SIG-M5 (cell line): ENCODE results near the gene TBC1D9.

Experiments
- DNase-seq: peaks from one replicate; lab custom pipeline; 2025; lab: John Stamatoyannopoulos, UW

The TBC1D9 gene

GRCh38 chr4:140617499-140618248 lies 138.5 kb downstream of the TBC1D9 start:
- no peak for DNase-seq

DNA sequence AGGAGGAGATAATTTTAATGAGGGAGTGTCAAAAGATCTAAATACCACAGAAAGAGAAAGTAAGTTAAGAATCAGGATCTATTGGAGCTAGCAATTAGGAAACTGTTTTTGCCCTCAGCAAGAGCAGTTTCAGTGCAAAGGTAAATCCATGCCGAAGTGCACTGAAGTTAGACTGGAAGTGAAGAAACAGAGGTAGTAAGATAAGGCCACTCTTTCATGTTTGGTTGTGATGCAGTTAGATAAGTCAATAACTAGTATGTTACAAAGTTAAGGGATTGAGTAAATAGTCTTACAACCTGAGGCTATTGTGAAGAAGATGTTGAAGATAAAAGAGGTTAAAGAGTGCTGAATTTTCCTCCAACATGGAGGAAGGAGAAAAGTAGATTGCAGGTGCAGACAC lies 140.7 kb downstream of the TBC1D9 start:
- DNase-seq = no peak

DNA sequence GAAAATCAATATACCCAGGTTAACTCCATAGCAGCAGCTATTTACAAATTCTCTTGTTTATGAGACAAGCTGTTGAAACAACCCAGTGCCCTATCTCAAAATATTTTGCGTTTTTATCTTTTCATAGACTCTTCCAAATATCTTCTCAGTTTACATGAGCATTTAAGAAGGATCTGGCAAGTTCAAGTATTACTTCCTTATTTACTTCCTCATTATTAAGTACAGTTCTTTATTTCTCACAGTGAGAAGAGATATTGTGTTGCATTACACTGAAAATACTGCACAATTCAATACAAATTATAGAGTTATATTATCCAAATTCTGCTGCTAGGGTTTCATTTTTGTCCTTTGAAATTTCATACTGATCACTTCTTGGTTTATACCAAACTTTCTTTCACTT lies 143.8 kb downstream of the TBC1D9 start:
- DNase-seq = no peak

- no peak for DNase-seq
Measured at GRCh38 chr4:140611854-140612253, 144.3 kb downstream of the TBC1D9 start.

DNA sequence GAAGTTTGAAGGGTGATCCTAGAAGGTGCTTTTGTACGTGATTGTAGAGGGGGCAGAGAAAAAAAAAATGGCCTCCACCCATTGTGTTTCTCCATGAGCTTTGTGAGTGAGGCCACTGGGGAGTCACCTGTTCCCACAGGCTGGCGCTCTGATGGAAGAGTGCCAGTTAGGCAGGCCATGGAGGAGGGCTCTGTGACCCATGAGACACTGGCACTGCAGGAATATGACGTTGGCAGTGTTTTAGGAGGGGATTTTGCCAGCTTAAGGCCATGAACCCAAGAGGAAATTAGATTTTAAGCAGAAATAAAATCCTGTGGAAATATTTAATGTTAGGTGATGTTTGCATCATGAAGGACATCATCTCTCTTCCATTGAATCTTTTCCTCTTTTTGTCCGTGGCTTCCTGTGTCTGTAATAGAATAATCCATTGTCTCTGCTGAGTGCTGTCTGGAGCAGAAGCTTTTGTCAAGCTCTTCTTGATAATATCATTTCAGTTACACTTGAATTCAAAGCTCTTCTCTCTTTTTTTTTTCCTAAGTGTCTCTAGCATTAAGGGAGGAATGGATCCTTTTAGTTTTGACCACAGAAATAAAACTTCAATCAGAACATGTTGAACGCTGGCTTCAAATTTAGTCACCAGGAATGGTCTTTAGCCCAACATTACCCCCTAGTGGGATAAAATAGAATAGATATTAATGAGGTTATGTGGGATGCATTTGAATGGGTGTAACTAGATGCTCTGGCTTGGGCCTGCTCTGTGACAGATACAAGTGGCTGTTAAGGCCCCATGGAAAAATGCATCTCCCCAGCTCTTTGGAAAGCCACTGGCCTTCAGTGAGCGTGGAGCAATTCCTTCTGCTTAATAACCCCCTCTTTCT lies 146.4 kb downstream of the TBC1D9 start:
- DNase-seq = no peak

- DNase-seq = no peak
Measured at GRCh38 chr4:140607852-140608251, 148.3 kb downstream of the TBC1D9 start.

GRCh38 chr4:140604544-140604943 lies 151.6 kb downstream of the TBC1D9 start:
- DNase-seq = no peak

- no peak for DNase-seq
Measured at GRCh38 chr4:140603286-140603685, 152.9 kb downstream of the TBC1D9 start.

- DNase-seq = no peak
Measured at GRCh38 chr4:140602714-140603113, 153.5 kb downstream of the TBC1D9 start.

GRCh38 chr4:140600408-140600807 lies 155.8 kb downstream of the TBC1D9 start:
- no peak for DNase-seq

DNA sequence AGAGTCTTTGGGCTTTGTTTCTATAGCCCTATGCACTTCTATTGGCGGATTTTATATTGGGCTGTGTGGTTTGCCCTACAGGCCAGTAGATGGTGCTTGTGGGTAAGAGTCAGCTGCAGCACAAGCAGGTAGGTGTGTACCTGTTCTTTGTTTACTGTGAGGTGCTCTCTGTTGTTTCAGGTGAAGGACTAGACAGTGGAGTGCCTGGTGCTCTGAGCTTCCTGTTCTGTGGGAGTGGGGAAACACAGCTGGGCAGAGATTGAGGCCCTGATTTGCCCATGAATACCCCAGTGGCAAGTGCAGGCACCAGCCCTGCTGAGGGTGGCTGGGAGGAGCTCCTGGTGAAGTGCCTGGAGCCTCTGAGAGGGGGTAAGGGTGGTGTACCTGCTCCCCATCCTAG lies 161.1 kb downstream of the TBC1D9 start:
- no peak for DNase-seq

- no peak for DNase-seq
Measured at GRCh38 chr4:140584439-140584838, 171.7 kb downstream of the TBC1D9 start.

DNA sequence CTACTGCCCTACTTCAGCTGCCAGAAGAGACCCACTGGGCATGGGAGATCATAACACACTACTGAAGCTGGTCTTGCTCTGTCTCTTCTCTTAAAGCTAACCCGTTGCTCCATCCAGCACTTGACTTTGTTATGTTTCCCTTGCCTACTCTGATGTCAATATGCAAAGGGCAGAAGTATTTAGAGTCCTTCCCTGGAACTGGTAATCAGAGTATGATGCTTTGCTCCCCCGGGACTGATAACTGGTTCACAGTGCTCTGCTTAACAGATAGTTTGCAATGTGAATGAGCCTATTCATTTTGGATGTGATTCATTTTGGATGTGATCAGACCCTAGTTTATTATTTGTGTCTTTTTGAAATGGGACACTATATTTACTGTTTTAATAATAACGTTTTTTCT lies 175.1 kb downstream of the TBC1D9 start:
- no peak for DNase-seq

DNA sequence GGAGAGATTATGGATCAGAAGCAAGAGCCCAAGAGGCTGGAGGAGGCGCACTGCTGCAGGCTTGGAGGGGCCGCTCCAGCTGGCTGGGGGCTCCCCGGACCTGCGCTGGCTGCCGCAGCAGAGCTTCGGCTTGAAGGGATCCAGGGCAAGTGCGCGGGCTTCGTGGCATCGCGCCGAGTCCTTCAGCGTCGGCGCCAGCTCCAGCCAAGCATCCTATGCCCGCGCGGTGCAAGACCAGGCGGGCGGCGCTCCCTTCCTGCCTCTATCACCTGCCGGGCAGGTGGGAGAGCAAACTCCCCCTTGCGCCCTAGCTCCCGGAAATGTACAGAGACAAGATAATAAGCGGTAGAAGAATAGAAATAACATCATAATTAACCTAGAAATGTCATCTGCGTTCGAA lies 176.9 kb downstream of the TBC1D9 start:
- no peak for DNase-seq

DNA sequence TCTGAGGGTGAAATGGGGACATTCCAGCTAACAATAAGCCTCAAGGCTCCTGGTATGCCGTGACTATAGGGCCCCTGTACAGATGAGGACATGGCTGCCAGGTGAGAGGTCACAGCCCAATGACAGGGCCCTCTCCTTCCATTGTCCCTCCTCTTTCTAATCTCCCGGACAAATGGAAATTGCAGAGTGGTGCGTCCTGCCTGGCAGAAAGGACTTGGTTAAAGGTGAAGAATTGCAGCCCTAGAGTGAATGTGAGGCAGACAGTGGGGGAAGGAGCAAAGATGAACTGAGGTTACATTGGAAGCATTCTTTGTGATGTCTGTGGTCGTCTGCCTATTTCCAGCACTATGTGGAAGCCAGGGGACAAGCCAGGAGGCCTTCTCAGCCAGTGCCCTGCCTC lies 180.7 kb downstream of the TBC1D9 start:
- no peak for DNase-seq

- no peak for DNase-seq
Measured at GRCh38 chr4:140571620-140572019, 184.6 kb downstream of the TBC1D9 start.
